Measurements from ENCODE around the gene DNAJA3.

GRCh38 chr16:4383591-4384444 is 41.9 kb upstream of the DNAJA3 start:
- TF ChIP-seq EZH2phosphoT487 (IDR thresholded peaks at IDR 0.05; ENCODE audit: insufficient read depth, low read depth) (no peak), EZH2 (IDR thresholded peaks at IDR 0.05; ENCODE audit: insufficient read depth, poor library complexity, severe bottlenecking) (no peak)
